GM19468 (cell line): Measurements from ENCODE around the gene GOLGA6C.
"Not testable (repeated sequence)": the region's sequence is repeated elsewhere in the genome, so short reads cannot be mapped to it uniquely, and the experiment has no call there.

Source experiments
- ATAC-seq: cut with Tn5 transposase; IDR thresholded peaks from one replicate; pipeline ENCODE4 v1.9.1; 2021; ENCODE audit warnings: mild to moderate bottlenecking, moderate library complexity, moderate number of reproducible peaks; ENCODE audit not compliant: unreplicated experiment; ENCODE audit errors: extremely low read depth

GOLGA6C gene

DNA sequence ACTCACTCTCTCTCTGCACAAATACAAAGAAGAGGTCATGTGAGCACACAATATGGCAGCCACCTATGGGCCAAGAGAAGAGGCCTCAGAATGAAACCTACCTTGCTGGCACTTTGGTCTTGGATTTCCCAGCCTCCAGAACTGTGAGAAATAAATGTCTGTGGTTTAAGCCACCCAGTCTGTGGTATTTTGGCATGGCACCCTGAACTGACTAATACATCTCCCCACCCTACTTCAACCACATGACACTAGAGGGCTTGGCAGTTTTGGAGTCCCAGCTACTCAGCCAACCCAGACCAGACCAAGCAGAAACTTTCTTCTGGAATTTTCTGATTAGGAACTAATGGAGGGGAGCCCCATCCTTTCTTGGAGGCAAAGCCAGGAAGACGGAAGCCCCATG, 54.4 kb downstream of the GOLGA6C start:
- not testable (repeated sequence) for ATAC-seq

GRCh38 chr15:75313116-75313845, 55.1 kb downstream of the GOLGA6C start:
- ATAC-seq = no peak

DNA sequence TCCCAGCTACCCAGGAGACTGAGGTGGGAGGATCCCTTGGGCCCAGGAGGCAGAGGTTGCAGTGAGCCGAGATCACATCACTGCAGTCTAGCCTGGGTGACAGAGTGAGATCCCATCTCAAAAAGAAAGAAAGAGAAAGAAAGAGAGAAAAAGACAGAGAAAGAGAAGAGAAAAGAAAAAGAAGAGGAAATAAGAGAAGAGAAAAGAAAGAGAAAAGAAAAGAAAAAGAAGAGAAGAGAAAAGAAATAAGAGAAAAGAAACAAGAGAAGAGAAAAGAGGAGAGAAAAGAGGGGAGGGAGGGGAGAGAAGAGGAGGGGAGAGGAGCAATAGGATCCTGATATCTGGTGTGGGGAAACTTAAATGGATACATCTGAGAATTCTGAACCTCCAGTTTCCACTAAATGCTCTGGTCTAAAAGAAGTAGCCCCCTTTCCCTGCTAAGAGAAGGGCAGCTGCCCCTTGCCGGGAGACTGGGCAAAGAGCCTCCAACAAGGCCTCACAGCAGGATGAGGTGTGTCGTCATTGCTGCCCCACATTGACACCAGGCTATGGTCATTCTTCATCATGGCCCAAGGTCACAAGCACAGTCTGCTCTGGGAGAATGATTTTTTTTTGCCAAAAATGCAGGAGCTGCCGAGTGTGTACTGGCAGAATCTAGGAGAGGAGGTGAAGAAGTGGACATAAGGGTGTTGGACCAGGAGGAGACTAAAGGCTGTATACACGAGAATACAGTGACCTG, 56.6 kb downstream of the GOLGA6C start:
- no peak for ATAC-seq

DNA sequence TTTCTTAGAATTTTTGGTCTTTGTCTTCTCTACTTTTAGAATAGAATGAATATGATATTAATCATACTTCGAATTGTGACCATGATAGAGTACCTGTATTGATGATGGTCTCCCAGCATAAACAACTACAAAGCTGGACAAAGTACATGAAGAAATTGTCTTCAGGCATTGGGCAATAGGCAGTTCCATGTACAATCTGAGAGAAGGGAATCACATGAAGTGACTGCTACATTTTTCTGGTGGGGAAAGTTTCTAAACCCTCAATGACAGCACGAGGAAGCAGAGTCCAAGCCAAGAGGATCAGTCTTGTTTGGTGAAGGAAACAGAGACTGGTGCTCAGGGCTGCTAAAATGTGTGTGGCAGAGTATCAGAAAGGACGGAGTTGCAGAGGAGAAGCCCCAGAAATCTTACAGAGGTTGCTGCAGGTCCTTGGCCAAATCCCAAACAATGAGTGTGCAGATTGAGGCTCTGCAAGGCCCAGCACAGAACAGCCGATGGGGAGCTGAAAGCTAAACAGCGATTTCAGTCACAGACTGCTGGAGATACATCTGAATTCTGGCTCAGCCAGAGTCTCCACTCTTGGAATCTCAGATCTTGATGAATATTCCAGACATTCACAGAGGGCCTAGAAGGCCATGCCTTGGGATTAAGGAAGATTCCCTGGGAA, 61.2 kb downstream of the GOLGA6C start:
- not testable (repeated sequence) for ATAC-seq
